Measurements from ENCODE around the gene SYT1.

Gene SYT1

DNA sequence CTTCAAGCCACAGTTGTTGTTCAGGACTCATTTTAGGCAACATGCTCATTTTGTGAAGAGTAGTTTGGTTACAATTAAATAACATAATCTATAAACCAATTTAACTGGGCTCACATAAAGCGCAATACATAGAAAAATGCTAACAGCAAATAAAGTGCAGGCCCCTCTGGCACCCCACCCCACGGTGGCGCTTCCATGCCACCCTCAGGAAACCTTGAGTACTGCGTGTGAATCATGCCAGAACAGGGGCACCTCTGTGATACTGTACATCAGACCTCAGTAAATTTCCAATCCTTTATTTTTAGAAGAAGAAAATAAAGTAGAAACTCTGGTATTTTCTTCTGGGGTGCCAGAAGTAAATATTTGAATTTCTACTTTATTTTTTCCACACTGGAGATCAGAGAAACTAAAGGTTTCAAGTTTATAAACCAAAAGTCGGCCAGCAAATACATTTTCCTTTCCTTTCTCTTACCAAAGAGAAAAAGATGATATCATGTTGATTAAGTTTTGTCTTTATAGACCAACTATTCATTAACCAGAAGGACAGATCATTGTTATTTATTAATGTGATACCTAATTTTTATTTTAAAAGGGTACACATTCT lies 509.4 kb downstream of the SYT1 start:
- no peak overlapping the region for H3K4me3 Mint-ChIP-seq
- no peak overlapping the region for H3K27ac Mint-ChIP-seq
- no peaks in the 10 kb centered on the region for H3K4me1 Mint-ChIP-seq (ENCODE audit: low read depth)
- H3K27me3 Mint-ChIP-seq = no peaks in the 10 kb centered on the region
- H3K36me3 Mint-ChIP-seq (ENCODE audit: low read depth) = no peaks in the 10 kb centered on the region
- H3K9me3 Mint-ChIP-seq = no peaks in the 10 kb centered on the region

DNA sequence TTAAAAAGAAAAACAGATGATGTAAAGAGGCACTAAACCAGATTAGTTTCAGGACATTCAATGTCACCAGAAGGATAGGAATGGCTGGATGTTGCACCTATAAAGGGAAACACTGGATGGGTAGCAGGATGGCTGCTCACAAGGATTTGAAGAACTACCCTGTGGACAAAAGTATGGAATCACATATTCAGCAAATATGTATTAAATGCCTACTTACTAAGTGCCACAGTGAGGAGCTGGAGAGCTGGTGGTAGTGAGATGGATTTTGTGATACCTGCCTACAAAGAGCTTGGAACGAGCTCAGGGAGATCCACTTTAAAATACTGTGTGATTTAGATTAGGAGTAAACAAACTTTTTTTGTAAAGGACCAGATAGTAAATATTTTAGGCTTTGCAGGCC lies 510.0 kb downstream of the SYT1 start:
- no peaks in the 10 kb centered on the region for H3K36me3 Mint-ChIP-seq (ENCODE audit: low read depth)
- no peak overlapping the region for H3K27ac Mint-ChIP-seq
- H3K4me1 Mint-ChIP-seq (ENCODE audit: low read depth) = no peaks in the 10 kb centered on the region
- no peaks in the 10 kb centered on the region for H3K9me3 Mint-ChIP-seq
- no peaks in the 10 kb centered on the region for H3K27me3 Mint-ChIP-seq
- no peak overlapping the region for H3K4me3 Mint-ChIP-seq

DNA sequence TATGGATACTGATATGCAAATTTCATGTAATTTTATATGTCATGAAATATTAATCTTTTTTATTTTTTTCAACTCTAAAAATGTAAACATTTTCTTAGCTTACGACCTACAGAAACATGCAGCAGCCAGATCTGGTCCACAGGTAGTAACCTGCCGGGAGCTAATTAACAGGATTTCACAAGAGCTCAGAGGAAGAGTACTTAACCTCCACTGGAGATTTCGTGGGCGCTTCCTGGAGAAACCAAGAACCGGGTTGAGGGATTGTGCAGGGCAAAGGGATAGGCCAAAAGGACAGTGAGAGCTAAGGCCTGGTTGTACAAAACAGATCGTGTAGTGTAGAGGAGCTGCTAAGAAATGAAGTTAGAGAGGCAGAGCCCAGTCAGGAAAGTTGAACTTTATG lies 510.5 kb downstream of the SYT1 start:
- Mint-ChIP-seq H3K4me1 (ENCODE audit: low read depth) (no peaks in the 10 kb centered on the region), H3K27me3 (no peaks in the 10 kb centered on the region), H3K27ac (no peak overlapping the region), H3K36me3 (ENCODE audit: low read depth) (no peaks in the 10 kb centered on the region), H3K4me3 (no peak overlapping the region), H3K9me3 (no peaks in the 10 kb centered on the region)

DNA sequence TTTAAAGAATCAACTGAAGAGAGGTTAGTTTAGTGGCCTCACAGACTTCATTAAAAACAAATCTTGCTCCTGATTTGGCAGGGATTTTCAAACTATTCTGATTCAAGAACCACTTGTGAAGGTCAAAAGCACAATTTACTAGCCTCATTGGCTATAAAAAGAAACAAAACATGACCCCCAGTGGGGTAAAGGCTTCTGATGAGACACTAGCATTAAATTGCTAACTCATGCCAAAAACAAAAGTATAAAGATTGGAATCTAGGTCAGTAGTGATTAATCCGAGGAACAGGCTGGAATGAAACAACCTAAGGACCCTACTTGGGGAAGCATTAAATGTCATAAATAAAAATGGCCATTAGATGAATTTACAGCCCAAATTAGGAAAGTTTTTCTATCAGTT lies 513.9 kb downstream of the SYT1 start:
- H3K4me3 Mint-ChIP-seq = no peak overlapping the region
- no peak overlapping the region for H3K27ac Mint-ChIP-seq
- no peaks in the 10 kb centered on the region for H3K4me1 Mint-ChIP-seq (ENCODE audit: low read depth)
- no peaks in the 10 kb centered on the region for H3K27me3 Mint-ChIP-seq
- no peaks in the 10 kb centered on the region for H3K36me3 Mint-ChIP-seq (ENCODE audit: low read depth)
- H3K9me3 Mint-ChIP-seq = no peaks in the 10 kb centered on the region

DNA sequence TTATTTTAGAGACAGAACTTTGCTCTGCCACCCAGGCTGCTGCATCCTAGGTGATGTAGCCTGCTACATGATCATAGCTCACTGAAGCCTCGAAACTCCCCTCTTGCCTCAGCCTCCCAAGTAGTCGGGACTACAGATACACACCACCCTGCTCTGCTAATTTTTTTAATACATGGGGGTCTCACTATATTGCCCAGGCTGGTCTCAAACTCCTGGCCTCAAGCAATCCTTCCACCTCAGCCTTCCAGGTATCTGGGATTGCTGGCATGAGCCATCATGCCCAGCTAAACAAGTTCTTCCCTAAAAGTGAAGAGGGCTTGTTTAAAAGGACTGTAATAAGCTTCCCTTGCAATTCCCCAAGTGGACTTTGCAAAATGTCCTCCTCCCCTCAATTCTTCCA lies 515.8 kb downstream of the SYT1 start:
- Mint-ChIP-seq H3K27ac (no peak overlapping the region), H3K36me3 (ENCODE audit: low read depth) (no peaks in the 10 kb centered on the region), H3K4me1 (ENCODE audit: low read depth) (no peaks in the 10 kb centered on the region), H3K9me3 (no peaks in the 10 kb centered on the region), H3K27me3 (no peaks in the 10 kb centered on the region), H3K4me3 (no peak overlapping the region)

DNA sequence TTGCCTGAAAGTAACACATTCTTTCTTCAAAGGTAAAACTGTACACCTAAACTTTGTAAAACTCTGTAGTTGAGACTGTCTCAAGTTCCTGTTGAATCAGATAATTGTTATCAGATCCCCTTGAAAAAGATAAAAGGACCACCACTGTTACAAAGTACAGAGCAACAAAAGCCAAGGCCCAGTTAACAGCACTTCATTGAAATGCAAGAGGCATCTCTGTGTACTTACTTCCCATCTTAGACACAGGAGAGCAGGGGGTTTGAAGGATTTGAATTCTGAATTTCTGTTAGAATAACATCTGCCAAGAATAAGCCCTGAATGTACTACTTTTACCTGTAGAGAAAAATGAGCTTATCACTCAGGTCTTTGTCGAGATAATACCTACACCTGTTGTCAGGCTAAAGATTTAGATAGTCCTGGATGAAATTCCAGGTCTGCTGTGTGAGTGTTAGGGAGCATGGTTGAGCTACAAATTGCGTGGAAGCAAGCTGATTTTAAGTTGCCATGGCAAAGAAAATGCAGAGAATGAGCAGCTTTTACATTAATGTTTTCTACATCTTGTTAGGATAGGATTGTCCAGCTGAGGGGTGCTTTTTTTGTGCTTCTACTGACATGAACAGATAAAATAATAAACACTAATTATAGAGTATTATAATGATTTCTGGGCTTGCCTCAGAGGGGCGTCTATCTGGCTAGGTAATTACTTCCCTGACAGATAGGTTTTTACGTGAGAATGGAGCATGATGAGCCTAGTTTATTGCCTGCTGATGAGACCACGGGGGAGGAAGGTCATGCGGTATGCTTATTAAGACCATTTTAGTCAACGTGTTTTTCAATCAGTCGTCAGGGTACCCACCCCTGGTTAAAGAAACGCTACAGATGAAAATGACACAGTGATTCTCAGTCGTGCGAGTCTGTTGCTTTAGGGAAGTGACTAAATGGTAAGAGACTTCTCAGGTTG lies 517.0 kb downstream of the SYT1 start:
- Mint-ChIP-seq H3K4me3 (no peak overlapping the region), H3K36me3 (ENCODE audit: low read depth) (no peaks in the 10 kb centered on the region), H3K27me3 (no peaks in the 10 kb centered on the region), H3K4me1 (ENCODE audit: low read depth) (no peaks in the 10 kb centered on the region), H3K9me3 (no peaks in the 10 kb centered on the region), H3K27ac (no peak overlapping the region)

DNA sequence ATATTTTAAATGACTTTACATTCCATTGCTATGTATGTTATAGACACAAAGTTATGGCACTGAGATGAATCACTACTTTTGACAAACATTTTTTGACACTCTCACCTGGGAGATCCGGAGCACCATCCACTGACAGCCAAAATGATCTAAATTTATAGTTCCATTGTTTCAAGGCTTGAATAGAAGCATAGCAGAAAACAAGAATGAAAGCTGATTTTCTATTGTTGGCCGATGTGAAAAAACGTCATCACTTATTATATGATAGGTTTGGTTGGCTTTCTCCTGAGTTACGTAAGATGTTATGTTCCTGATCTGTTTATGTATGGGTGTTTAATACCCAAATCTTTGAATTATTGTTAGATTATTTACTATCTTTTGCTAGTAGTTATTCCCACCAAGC lies 520.0 kb downstream of the SYT1 start:
- H3K9me3 Mint-ChIP-seq = no peaks in the 10 kb centered on the region
- no peaks in the 10 kb centered on the region for H3K36me3 Mint-ChIP-seq (ENCODE audit: low read depth)
- no peaks in the 10 kb centered on the region for H3K27me3 Mint-ChIP-seq
- H3K27ac Mint-ChIP-seq = no peak overlapping the region
- no peak overlapping the region for H3K4me3 Mint-ChIP-seq
- H3K4me1 Mint-ChIP-seq (ENCODE audit: low read depth) = no peaks in the 10 kb centered on the region

DNA sequence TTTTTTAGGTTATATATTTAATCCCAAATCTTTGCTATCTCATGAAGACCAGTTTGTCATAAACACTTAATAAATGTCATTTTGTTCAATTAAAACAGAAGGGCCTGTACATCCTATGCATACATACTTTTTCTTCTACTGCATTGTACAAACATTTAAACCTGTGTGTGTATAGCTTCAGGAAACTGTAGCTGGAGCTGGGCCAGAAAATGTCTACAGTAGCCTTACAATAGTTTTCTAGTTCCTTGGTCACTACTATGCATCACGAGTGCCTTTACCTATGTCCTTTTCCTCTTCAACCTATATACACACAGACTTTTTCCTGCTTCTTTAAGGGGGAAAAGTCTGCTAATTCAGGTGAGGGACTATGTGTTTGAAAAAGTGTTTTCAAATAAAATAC lies 523.4 kb downstream of the SYT1 start:
- peaks cover 5% of the 10 kb centered on the region for H3K9me3 Mint-ChIP-seq
- H3K4me1 Mint-ChIP-seq (ENCODE audit: low read depth) = no peaks in the 10 kb centered on the region
- H3K27ac Mint-ChIP-seq = no peak overlapping the region
- no peak overlapping the region for H3K4me3 Mint-ChIP-seq
- no peaks in the 10 kb centered on the region for H3K27me3 Mint-ChIP-seq
- H3K36me3 Mint-ChIP-seq (ENCODE audit: low read depth) = no peaks in the 10 kb centered on the region

DNA sequence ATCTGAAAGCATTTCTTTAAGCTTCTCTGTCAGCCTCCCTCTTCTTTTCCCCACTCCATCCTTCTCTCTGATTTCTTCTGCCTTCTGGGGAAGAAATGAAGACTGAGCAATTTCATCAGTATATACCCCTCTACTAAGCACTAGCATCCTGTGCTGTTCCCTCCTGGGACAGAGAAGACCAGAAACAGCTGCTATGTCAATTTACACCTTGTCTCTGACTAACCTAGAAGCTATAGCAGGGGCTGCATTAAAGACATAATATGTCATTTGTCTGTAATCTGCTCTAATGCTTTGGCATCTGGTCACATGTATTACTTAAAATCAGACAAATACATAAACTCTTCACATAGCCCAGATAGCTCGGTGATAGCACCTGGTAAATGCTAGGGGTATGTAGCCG lies 529.3 kb downstream of the SYT1 start:
- Mint-ChIP-seq H3K27ac (no peak overlapping the region), H3K4me1 (ENCODE audit: low read depth) (no peaks in the 10 kb centered on the region), H3K9me3 (peaks cover 5% of the 10 kb centered on the region), H3K27me3 (no peaks in the 10 kb centered on the region), H3K4me3 (no peak overlapping the region), H3K36me3 (ENCODE audit: low read depth) (no peaks in the 10 kb centered on the region)

DNA sequence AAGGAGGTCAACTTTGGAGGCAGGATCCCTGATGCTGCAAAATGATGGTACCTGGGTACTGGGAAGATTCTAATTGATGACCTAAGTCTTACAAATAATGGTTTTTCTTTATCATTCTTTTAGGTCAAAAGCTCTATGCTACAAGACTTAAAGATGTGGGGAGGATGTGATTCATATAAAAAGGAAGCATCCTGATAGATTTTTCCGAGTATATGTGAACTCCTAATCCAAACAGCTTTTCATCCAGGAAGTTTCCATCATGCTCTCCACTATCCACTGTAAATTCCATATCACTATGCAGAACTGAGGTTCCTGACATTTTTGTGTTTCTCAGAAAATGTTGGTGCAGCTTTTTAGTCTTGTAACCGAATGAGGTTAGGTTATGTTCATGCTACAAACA lies 533.0 kb downstream of the SYT1 start:
- no peak overlapping the region for H3K27ac Mint-ChIP-seq
- H3K36me3 Mint-ChIP-seq (ENCODE audit: low read depth) = no peaks in the 10 kb centered on the region
- no peaks in the 10 kb centered on the region for H3K4me1 Mint-ChIP-seq (ENCODE audit: low read depth)
- no peaks in the 10 kb centered on the region for H3K27me3 Mint-ChIP-seq
- H3K4me3 Mint-ChIP-seq = no peak overlapping the region
- H3K9me3 Mint-ChIP-seq = no peaks in the 10 kb centered on the region

DNA sequence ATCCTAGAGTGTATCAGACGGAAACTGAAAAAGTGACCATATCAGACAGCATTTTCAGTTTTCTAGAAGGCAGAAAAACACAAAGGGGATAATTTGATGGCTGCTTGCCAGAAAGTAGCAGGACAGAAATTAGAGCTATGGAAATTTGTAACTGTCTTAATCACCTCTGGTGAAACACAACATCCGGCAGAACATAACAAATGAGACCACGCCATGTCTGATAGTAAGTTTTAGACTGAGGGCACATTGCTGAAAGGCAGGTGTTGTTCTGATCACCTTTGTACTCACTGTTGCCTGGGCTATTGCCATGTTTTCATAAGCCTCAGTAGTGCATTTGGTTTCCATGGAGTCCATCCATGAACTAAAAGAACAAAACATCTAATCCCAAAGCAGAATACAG lies 535.9 kb downstream of the SYT1 start:
- Mint-ChIP-seq H3K27me3 (no peaks in the 10 kb centered on the region), H3K4me1 (ENCODE audit: low read depth) (no peaks in the 10 kb centered on the region), H3K4me3 (no peak overlapping the region), H3K9me3 (no peaks in the 10 kb centered on the region), H3K27ac (no peak overlapping the region), H3K36me3 (ENCODE audit: low read depth) (no peaks in the 10 kb centered on the region)

DNA sequence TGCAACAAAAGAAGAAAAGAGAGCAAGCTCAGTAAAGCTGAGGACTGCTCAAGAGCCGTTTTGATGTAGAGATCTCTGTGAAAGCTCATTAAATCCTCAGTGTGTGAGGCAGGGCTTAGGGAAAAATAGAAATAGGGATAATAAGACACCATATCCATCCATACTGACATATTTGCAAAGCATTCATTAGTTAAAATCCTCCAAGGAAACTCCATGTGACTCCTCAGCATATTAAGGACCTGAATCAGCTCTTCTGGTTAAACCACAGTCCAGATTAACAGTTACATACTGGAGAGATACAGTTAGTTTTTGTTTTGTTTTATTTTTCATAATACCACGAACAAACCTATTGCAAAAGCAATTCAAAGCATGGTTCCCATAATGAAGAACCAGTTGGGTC lies 538.0 kb downstream of the SYT1 start:
- Mint-ChIP-seq H3K27me3 (no peaks in the 10 kb centered on the region), H3K4me1 (ENCODE audit: low read depth) (no peaks in the 10 kb centered on the region), H3K4me3 (no peak overlapping the region), H3K9me3 (no peaks in the 10 kb centered on the region), H3K36me3 (ENCODE audit: low read depth) (no peaks in the 10 kb centered on the region), H3K27ac (no peak overlapping the region)

DNA sequence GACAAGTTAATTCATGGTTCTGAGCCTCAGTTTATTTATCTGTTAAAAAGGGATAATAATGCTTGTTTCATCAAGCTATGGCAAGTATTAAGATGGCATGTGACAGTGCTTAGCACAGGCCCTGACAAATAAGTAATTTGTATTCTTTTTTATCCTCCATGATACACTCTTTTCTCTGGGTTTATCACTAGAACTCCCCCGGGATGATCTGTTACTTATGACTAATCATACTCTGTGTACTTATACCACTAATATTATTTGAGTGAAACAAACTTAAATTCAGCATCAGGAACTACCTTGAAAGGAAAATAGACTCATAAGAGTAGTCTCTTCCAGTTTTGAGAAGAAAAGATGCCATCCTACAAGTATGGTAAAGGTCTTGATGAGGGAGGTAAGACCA lies 542.4 kb downstream of the SYT1 start:
- H3K27me3 Mint-ChIP-seq = no peaks in the 10 kb centered on the region
- H3K4me3 Mint-ChIP-seq = no peak overlapping the region
- no peaks in the 10 kb centered on the region for H3K36me3 Mint-ChIP-seq (ENCODE audit: low read depth)
- H3K4me1 Mint-ChIP-seq (ENCODE audit: low read depth) = no peaks in the 10 kb centered on the region
- no peaks in the 10 kb centered on the region for H3K9me3 Mint-ChIP-seq
- H3K27ac Mint-ChIP-seq = no peak overlapping the region

DNA sequence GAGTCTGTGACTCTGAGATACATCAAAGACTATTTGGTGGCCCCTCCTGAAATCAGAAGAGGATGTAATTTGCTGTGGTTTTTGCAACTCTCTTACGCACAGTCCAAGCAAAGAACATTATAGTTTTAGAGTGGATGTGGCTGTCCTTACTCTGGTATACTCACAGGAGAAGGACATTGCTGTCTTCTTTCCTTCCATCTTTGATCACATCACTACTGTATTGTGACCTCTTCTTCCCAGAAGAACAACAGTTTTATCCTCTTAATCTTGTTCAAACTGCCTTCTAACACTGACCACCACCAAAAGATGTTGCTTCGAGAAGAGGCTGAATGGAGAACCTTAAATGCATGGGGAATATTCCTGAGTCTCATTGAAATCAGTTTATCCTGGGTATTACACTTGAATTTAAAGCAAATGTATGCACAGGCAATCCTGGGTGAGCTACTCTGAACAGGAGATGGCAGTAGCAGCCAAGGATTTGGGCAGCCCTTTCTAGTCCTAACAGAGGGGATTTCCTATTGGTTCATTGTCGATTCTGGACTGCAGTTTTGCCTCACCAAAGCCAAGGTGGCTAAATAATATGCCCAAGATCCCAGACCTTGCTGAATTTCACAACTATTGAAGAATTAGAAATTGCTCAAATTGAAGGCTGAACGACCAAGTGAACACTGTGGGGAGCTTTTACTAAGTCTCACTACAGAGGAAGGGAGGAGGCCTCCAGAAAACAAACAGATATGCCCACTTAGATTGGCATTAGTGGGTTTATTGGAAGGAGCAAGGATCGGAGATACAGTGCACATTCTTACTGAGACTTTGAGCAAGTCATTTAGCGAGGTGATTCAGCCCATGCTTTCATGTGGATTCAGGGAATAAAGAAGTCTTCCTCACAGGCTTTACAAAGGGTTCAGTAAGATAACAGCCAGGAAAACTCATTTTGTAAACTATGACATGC lies 543.4 kb downstream of the SYT1 start:
- H3K4me1 Mint-ChIP-seq (ENCODE audit: low read depth) = no peaks in the 10 kb centered on the region
- no peak overlapping the region for H3K27ac Mint-ChIP-seq
- H3K27me3 Mint-ChIP-seq = no peaks in the 10 kb centered on the region
- no peaks in the 10 kb centered on the region for H3K36me3 Mint-ChIP-seq (ENCODE audit: low read depth)
- no peak overlapping the region for H3K4me3 Mint-ChIP-seq
- no peaks in the 10 kb centered on the region for H3K9me3 Mint-ChIP-seq

DNA sequence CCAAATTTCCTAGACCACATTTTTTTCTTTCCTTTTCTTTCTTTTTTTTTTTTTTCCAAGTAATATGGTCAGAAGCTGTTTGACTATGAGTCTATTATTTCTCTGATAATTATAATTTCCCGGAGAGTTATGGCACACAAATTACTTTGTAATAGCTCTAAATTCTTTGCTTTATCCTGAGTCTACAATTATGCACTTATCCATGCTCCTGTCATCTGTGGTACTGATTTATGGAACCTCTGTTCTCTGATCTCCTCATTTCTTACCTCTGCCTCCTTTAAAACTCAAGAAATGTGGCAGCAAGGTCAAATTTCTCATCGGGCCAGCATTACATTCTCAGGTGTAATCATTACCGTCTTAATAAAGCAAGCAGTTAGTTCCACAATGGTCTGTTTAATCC lies 544.1 kb downstream of the SYT1 start:
- Mint-ChIP-seq H3K36me3 (ENCODE audit: low read depth) (no peaks in the 10 kb centered on the region), H3K9me3 (no peaks in the 10 kb centered on the region), H3K4me3 (no peak overlapping the region), H3K27ac (no peak overlapping the region), H3K27me3 (no peaks in the 10 kb centered on the region), H3K4me1 (ENCODE audit: low read depth) (no peaks in the 10 kb centered on the region)

Data from stimulated activated naive CD8-positive, alpha-beta T cell treated with anti-CD3 and anti-CD28 coated beads, Interleukin-15, Interleukin-2, amounts not matched to agents 100 ng/mL and 50 ng/mL, for 24 hours (primary cell).